ENCODE results near the gene CDS2. TPM values are rescaled to one million over a fixed set of nuclear protein-coding genes. Genes with fewer than 3 reads are reported as not detected.

Gene CDS2
- total and polyA plus RNA-seq, 2 of the 13 experiments (the other 11 are each of a cell fraction or from before 2014, with no cell fraction given) = 81.3 to 153 TPM

DNA sequence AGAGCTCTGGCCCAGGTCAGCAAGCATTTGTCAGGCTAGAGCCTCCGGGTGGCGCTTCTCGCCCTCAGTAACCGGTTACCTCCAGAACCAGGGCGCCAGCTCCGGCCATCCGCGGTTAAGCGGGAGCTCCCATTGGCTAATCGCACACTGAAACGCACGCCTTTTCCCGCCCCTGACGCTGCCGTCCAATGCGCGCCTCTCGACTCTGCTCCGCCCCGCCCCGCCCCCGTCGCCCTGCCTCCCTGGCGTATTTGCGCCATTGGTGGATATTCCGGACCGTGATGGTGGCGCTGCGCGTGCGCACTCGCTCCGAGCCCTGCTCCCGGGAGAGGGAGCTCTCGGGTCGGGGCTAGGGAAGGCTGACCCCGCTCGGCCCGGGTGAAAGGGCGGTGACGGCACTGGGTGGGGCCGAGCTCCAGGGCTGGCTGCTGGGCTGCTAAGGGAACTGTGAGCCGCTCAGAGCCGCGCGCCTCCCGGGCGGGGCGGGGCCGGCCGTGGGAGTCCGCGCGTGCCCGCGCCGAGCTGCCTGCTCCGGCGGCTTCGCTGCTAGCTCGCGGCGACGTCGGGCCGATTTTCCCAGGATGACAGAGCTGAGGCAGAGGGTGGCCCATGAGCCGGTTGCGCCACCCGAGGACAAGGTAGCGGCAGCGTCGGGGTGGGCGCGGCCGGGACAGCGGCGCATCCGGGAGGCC lies at the start of gene CDS2 (continued):
- TF ChIP-seq ZNF225 (CRISPR knock-in tag; IDR thresholded peaks at IDR 0.05) (0 out of 2 replicates have a peak, but pooled peaks have one; percentile 2), SMAD9 (CRISPR knock-in tag; IDR thresholded peaks at IDR 0.05) (0 out of 2 replicates have a peak, but pooled peaks have one; percentile 27), FOXP1 (IDR thresholded peaks at IDR 0.05) (no peak), FOXP1 (CRISPR knock-in tag; IDR thresholded peaks at IDR 0.05) (peak; percentile 40), ZNF773 (CRISPR knock-in tag; IDR thresholded peaks at IDR 0.05; ENCODE audit: borderline replicate concordance) (no peak; the same call in 1 of the 2 replicates), REL (CRISPR knock-in tag; conservative IDR thresholded peaks at IDR 0.05) (peak; percentile 90), NAIF1 (CRISPR knock-in tag; IDR thresholded peaks at IDR 0.05; ENCODE audit: borderline replicate concordance) (peak; percentile 98), KAT2B (IDR thresholded peaks at IDR 0.05; ENCODE audit: borderline replicate concordance, low read depth, low read length) (no peak), ZNF850 (CRISPR knock-in tag; conservative IDR thresholded peaks at IDR 0.05) (no peak), SIN3B (IDR thresholded peaks at IDR 0.05; ENCODE audit: low read length) (peak; percentile 62; the same call in 1 of the 2 replicates), KMT2B (CRISPR knock-in tag; IDR thresholded peaks at IDR 0.05) (peak; percentile 77), ZNF530 (CRISPR knock-in tag; IDR thresholded peaks at IDR 0.05; ENCODE audit: low read depth) (no peak), ZNF816 (CRISPR knock-in tag; IDR thresholded peaks at IDR 0.05; ENCODE audit: borderline replicate concordance) (no peak), ESRRA (CRISPR knock-in tag; IDR thresholded peaks at IDR 0.05; ENCODE audit: low read depth) (peak; percentile 42; the same call in 1 of the 2 replicates), SP1 (IDR thresholded peaks at IDR 0.05) (peak; percentile 68; the same call in 1 of the 2 replicates), SP1 (CRISPR knock-in tag; IDR thresholded peaks at IDR 0.05) (peak; percentile 96), TCF12 (IDR thresholded peaks at IDR 0.05) (no peak), TCF12 (CRISPR knock-in tag; IDR thresholded peaks at IDR 0.05) (peak; percentile 77; the same call in 1 of the 2 replicates), ZBTB3 (CRISPR knock-in tag; IDR thresholded peaks at IDR 0.05; ENCODE audit: borderline replicate concordance, low read depth) (no peak), ZMAT3 (CRISPR knock-in tag; conservative IDR thresholded peaks at IDR 0.05) (peak; percentile 8; the same call in 1 of the 2 replicates), ZNF3 (CRISPR knock-in tag; IDR thresholded peaks at IDR 0.05) (no peak), RBAK (CRISPR knock-in tag; IDR thresholded peaks at IDR 0.05) (no peak)
- TF ChIP-seq, protein P1, sequence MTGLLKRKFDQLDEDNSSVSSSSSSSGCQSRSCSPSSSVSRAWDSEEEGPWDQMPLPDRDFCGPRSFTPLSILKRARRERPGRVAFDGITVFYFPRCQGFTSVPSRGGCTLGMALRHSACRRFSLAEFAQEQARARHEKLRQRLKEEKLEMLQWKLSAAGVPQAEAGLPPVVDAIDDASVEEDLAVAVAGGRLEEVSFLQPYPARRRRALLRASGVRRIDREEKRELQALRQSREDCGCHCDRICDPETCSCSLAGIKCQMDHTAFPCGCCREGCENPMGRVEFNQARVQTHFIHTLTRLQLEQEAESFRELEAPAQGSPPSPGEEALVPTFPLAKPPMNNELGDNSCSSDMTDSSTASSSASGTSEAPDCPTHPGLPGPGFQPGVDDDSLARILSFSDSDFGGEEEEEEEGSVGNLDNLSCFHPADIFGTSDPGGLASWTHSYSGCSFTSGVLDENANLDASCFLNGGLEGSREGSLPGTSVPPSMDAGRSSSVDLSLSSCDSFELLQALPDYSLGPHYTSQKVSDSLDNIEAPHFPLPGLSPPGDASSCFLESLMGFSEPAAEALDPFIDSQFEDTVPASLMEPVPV (CRISPR knock-in tag; IDR thresholded peaks at IDR 0.05) = peak; percentile 97; the same call in 1 of the 2 replicates
- TF ChIP-seq, protein P2, sequence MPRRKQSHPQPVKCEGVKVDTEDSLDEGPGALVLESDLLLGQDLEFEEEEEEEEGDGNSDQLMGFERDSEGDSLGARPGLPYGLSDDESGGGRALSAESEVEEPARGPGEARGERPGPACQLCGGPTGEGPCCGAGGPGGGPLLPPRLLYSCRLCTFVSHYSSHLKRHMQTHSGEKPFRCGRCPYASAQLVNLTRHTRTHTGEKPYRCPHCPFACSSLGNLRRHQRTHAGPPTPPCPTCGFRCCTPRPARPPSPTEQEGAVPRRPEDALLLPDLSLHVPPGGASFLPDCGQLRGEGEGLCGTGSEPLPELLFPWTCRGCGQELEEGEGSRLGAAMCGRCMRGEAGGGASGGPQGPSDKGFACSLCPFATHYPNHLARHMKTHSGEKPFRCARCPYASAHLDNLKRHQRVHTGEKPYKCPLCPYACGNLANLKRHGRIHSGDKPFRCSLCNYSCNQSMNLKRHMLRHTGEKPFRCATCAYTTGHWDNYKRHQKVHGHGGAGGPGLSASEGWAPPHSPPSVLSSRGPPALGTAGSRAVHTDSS (CRISPR knock-in tag; conservative IDR thresholded peaks at IDR 0.05) = no peak
- TF ChIP-seq, protein P3, sequence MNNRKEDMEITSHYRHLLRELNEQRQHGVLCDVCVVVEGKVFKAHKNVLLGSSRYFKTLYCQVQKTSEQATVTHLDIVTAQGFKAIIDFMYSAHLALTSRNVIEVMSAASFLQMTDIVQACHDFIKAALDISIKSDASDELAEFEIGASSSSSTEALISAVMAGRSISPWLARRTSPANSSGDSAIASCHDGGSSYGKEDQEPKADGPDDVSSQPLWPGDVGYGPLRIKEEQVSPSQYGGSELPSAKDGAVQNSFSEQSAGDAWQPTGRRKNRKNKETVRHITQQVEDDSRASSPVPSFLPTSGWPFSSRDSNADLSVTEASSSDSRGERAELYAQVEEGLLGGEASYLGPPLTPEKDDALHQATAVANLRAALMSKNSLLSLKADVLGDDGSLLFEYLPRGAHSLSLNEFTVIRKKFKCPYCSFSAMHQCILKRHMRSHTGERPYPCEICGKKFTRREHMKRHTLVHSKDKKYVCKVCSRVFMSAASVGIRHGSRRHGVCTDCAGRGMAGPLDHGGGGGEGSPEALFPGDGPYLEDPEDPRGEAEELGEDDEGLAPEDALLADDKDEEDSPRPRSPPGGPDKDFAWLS (CRISPR knock-in tag; IDR thresholded peaks at IDR 0.05; ENCODE audit: borderline replicate concordance) = no peak
- TF ChIP-seq, protein P4, sequence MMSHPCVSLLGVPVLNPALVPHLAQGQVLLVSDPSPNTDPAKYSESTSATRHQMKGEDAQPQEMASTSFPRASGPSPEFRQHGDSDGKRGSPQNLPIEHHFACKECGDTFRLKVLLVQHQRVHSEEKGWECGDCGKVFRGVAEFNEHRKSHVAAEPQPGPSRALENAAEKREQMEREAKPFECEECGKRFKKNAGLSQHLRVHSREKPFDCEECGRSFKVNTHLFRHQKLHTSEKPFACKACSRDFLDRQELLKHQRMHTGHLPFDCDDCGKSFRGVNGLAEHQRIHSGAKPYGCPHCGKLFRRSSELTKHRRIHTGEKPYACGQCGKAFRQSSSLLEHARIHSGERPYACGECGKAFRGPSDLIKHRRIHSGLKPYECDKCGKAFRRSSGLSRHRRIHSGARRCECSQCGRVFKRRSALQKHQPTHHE (CRISPR knock-in tag; IDR thresholded peaks at IDR 0.05; ENCODE audit: borderline replicate concordance) = peak; percentile 94

All from HepG2 (cell line).